A549 (cell line): ENCODE measurements around the gene LRG1.

ENCODE experiments used
- EP300 ChIP-seq, 2 experiments: fragments of >200 bp; sonication (Bioruptor Twin); formaldehyde crosslinking; IDR thresholded peaks; 2 replicates in 1 of 2; 3 replicates in 1 of 2; pipeline ENCODE4 v1.6.1; 2016 to 2017
- GATA3 ChIP-seq: IDR thresholded peaks from 2 replicates; pipeline ENCODE4 v1.6.1; 2012; ENCODE audit warnings: borderline replicate concordance
- TF ChIP-seq, protein P1 (sequence below): IDR thresholded peaks from 2 replicates; pipeline ENCODE4 v1.6.1; 2012; ENCODE audit warnings: low read depth, borderline replicate concordance
- TF ChIP-seq, protein P2 (sequence below): fragments of >200 bp; sonication (Bioruptor Twin); formaldehyde crosslinking; IDR thresholded peaks from 3 replicates; pipeline ENCODE4 v1.5.1; 2016

DNA sequence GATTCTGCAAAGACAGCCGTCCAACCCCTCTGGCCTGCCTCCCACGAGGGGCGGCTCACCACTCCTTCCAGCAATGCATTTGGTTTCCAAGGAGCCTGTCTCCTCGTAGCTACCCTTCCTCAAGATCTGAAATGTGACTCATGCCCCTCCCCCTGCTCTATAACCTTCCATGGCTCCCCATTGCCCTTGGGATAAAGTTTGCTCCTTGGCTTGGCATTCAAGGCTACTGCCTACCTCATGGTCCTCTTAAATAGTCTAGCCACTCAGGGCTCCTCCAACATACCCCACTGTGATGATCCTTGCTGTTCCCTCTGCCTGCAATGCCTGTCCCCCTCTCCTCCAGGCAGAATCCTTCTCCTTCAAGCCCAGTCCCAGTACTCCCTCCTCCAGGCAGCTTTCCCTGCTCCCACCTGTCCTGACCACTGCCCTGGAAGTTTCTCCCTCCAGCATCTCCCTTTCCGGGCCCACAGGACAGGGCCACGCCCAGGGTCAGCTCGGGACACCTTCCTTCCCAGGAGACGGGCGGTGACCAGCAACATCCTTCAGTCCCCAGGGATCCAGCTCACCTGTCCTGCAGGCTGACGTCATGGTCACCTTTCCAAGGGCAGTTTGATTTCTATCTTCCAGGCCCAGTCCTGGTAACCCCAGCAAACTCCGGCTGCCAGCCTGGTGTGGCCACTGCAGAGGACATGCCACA, 38.9 kb upstream of the LRG1 start:
- no peak for TF ChIP-seq GATA3
- TF ChIP-seq, protein P1, sequence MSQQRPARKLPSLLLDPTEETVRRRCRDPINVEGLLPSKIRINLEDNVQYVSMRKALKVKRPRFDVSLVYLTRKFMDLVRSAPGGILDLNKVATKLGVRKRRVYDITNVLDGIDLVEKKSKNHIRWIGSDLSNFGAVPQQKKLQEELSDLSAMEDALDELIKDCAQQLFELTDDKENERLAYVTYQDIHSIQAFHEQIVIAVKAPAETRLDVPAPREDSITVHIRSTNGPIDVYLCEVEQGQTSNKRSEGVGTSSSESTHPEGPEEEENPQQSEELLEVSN: no peak
- TF ChIP-seq, protein P2, sequence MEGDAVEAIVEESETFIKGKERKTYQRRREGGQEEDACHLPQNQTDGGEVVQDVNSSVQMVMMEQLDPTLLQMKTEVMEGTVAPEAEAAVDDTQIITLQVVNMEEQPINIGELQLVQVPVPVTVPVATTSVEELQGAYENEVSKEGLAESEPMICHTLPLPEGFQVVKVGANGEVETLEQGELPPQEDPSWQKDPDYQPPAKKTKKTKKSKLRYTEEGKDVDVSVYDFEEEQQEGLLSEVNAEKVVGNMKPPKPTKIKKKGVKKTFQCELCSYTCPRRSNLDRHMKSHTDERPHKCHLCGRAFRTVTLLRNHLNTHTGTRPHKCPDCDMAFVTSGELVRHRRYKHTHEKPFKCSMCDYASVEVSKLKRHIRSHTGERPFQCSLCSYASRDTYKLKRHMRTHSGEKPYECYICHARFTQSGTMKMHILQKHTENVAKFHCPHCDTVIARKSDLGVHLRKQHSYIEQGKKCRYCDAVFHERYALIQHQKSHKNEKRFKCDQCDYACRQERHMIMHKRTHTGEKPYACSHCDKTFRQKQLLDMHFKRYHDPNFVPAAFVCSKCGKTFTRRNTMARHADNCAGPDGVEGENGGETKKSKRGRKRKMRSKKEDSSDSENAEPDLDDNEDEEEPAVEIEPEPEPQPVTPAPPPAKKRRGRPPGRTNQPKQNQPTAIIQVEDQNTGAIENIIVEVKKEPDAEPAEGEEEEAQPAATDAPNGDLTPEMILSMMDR: no peak
- no peak for TF ChIP-seq EP300 (IDR thresholded peaks at IDR 0.05)
